ENCODE measurements around the gene ENKD1.

DNA sequence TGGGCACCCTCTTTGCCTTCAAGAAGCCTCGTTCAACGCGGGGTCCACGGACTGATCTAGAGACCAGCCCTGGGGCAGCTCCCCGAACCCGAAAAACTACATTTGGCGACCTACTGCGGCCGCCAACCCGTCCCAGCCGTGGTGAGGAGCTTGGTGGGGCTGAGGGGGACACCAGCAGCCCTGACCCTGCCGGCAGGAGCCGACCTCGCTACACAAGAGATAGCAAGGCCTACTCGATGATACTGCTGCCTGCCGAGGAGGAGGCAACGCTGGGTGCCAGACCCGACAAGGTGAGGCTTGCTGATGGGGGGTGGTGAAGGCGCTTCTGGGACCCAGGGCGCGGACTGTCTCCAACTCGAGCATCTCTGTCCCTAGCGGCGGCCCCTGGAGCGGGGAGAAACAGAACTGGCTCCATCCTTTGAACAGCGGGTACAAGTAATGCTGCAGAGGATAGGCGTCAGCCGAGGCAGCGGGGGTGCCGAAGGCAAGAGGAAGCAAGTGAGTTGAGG lies 12.1 kb downstream of the ENKD1 start:
- TF ChIP-seq CTCF (IDR thresholded peaks at IDR 0.05; ENCODE audit: poor library complexity) (no peak), EZH2 (IDR thresholded peaks at IDR 0.05; ENCODE audit: borderline replicate concordance) (no peak), EZH2phosphoT487 (IDR thresholded peaks at IDR 0.05; ENCODE audit: low read depth, severe bottlenecking, unreplicated experiment) (no peak)
